HG02938 (cell line): ENCODE data around the gene ITPA.

Experiments used
- ATAC-seq: cut with Tn5 transposase; IDR thresholded peaks from one replicate; pipeline ENCODE4 v1.9.1; 2021; ENCODE audit warnings: mild to moderate bottlenecking, moderate library complexity; ENCODE audit not compliant: unreplicated experiment

The ITPA gene

DNA sequence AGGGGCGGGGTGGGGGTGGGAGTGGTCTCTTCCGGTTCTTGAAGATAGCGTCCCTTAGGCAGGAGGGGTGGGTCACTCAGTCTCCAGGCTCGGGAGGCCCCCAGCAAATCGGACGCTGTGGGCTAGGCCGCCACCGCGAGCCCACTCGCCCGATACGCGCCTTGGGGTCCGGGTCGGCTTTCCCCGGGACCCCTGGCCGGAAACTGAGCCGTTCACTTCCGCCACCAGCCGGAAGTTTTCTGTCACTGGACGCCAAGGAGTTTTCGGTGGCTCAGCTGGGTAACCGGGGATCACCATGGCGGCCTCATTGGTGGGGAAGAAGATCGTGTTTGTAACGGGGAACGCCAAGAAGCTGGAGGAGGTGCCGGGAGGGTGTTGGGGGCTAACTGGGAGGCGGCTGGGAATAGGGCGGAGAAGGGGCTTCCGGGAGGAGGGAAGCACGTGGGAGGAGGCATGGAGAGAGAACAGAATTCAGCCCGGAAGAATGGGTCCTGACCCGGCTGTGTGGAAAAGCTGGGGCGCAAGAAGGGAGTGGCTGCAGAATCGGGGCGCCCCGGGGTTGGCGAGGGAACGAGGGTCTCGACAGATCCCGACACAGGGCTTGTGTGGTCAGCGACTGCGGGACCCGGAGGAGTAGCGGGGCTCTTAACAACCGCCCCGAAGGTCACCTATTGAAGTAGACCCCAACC lies at the start of gene ITPA:
ITPA (plus strand) TSS at position 242 of the 689 bp plus-strand sequence; CDS start at position 296, 54 bp downstream.
- ATAC-seq = no peak

DNA sequence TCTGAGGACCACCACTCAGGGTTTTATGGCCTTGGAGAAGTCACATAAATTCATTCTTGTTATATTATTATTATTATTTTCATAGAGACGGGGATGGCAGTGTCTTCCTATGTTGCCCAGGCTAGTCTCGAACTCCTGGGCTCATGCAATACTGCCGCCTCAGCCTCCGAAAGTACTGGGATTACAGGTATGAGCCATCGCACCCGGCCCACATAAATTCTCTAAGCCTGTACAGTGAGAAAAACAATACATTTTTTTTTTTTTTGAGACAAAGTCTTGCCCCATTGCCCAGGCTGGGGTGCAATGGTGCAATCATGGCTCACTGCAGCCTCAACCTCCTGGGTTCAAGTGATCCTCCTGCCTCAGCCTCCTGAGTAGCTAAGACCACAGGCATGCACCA lies 48.9 kb upstream of the ITPA start:
- no peak for ATAC-seq

GRCh38 chr20:3161316-3162079 lies 47.8 kb upstream of the ITPA start:
- no peak for ATAC-seq

GRCh38 chr20:3162080-3162611 lies 47.2 kb upstream of the ITPA start:
- ATAC-seq = no peak

DNA sequence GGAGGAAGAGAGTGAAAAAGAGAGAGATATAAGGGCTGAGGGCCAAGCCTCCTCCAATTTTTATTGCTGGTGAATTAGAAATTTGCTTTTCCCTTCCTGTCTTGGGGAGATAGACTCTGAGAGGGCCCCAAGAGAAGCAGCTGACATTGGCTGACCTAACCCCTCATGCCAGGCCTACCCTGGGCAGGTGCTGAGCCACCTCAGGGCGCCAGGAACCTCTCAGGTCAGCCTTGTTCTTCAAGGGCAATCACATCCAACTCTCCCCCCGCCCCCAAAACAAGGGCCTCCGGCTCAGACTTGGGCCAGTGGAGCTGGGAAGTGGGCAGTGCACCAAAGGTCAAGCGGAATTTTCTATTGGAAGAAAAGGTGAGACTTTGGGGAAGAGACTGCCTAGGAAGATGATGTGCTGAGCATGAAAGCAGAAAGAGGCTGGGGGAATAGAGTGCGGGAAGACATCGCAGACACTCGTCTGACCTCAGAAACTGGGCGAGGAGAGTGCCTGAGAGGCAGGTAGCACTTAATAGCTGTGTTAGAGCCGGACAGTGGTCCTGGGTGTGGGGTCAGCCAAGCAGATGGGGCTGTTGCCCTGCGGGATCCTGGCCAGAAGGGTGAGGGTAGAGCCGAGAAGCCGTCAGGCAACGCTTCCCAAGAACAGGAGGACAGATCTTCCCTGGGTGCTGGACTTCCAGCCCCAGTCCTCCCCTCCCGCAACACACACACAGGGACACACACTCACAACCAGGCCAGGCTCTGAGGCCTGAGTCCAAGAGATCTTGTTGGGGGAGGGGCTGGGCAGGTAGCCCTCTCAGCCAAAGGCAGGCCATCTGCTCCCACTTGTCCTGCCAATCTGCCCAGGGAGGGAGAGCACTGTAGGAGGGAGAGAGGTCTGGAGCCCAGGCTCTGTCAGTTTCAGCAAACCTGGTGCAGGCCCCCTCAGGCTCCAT lies 45.9 kb upstream of the ITPA start:
- ATAC-seq = no peak

DNA sequence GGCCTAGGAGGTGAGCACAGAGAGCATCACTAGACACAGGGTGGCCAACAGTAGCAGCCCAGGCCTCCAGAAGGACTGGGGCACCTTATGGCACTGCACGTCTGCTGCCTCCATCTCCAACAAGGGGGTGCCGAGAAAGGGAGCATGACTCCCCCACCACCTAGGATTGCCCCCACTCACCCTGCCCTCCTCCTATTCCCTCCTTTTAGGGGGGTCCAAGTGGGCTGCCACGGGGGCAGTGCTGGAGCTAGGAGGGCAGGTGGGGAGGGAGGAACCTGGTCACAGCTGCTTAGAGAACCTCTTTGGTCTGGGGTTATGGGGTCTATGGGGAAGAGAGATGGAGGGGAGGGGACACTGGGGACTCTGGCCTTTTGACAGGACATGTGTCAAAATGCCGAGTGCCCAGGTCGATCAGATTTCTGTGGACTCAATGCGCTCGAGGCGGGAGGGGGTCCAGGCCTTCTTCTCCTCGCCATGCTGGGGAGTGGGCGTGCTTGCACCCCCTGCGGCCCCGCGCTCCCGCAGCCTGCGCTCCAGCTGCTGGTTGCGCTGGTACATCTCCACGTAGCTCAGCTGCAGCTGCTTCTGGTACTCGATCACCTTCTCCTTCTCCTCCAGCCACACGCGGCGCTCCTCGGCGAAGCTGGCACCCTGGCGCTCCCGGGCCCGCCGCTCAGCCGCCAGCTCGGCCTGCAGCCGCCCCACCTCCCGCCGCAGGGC lies 45.1 kb upstream of the ITPA start:
- ATAC-seq = no peak

DNA sequence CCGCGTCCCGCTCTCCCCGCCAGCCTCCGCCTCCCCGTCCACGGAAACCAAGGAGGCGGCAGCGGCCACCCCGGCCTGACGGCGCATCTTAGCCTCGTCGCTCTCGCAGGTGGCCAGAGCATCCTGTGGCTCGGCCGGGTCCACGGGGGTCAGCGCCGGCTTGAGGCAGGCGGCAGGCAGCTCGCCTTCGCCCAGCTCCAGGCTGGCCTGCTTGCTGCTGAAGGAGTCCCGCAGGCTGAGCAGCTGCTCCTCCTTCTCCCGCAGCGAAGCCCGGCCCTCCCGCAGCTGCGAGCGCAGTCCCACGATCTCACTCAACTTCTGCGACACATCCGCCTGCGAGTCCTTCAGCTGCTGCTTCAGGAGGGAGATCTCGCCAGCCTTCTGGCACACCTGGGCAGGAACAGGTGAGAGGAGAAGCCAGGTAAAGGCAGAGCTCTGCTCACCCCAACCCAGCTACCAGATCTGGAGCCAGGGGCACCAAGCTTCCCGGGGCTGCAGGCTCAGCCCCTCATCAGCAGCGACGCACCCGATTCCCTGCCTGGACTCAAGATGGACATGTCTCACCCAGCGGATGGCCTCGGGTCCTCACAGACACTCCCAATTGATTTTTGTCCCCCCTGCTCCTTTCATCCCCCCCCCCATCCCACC lies 44.4 kb upstream of the ITPA start:
- no peak for ATAC-seq

- no peak for ATAC-seq
Measured at GRCh38 chr20:3165473-3166337, 43.6 kb upstream of the ITPA start.

DNA sequence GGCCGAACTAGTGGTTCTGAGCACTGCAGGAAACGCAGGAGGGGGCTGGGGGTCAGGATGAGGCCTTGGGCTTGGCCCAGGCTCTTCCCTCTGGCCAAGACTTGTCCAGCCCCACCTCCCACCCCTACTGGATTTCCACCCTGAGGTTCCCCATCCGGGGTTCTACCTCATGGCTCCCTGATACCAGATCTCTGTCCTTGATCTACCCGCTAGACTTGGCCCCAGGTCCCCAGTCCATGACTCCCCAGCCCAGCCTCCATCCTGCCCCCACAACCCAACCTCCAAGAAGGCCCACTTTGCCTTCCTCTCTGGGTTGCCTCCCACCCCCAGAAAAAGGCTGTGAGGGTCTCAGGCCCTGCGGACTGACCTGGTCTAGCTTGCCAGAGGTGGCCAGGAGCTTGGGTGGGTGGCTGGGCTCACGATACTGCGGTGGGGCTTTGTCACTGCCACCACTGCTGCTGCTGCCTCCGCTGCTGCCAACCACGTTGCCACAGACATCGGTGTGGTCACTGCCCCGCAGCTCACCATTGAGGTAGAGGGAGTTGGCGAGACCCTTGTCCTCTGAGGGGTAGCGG lies 42.9 kb upstream of the ITPA start:
- no peak for ATAC-seq

GRCh38 chr20:3166913-3167342 lies 42.4 kb upstream of the ITPA start:
- ATAC-seq = no peak

- no peak for ATAC-seq
Measured at GRCh38 chr20:3167738-3168078, 41.6 kb upstream of the ITPA start.

DNA sequence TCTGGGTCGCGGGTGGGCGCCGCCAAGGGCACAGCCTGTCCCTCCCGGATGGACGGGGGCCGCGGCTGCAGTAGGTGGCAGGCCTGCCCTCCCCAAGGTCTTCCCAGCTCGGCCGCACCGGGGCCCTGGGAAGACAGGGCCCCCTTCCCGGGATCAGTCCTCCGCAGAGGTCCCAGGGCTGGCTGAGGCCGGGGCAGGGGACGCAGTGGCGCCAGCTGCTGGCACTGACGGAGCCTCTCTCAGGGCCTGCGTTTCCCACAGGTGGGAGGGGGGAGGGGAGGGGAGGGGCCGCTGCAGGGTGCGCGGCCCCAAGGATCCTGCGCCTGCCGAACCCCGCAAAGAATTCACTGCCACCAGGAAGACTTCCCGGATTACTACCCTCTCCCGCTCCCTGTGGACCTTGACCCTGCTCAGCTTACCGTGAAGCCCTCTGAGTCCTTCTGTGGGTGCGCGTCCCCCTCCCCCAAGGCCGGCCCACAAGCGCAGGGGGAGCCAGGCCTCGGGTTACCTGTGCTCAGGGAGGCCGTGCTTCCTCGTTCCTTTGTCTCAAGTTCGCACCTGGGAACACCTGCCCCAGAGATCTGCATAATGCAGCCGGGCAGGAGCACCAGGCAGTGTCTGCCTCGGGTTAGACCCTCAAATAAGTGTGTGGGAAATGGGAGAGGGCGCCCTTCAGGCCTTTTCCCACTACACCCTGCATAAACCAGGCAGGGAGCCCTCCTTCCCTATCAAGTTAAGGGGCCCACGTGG lies 41.0 kb upstream of the ITPA start:
- ATAC-seq = no peak

- ATAC-seq = no peak
Measured at GRCh38 chr20:3168829-3169590, 40.3 kb upstream of the ITPA start.

DNA sequence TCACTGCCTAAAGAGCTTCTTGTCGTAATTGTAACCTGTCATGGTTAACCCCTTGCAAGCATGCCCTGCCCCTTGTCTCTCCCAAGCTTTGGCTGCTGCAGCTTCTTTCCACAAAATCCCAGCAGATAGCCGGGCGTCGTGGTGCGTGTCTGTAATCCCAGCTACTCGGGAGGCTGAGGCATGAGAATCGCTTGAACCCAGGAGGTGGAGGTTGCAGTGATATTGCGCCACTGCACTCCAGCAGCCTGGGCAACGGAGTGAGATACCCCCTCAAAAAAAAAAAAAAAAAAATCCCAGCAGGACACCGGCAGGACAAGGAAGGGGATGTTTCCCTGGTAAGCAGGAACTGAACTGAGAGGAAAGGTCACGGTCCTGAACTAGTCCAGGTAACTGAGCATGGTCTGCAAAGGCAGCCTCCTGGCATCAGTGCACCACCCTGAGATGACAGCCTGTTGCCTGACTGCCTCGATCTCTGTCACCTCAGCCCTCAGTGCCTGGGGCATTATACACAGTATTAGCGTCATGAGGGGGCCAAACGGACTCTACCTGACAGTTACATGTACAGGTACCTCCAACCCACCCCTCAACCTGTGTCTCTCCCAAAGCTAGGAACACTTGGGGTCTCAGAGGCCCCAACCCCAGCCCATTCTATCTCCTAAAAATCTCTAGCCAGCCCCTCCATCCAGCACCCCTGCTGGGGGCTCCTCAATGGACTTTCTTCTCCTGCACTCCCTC lies 37.7 kb upstream of the ITPA start:
- ATAC-seq = no peak

DNA sequence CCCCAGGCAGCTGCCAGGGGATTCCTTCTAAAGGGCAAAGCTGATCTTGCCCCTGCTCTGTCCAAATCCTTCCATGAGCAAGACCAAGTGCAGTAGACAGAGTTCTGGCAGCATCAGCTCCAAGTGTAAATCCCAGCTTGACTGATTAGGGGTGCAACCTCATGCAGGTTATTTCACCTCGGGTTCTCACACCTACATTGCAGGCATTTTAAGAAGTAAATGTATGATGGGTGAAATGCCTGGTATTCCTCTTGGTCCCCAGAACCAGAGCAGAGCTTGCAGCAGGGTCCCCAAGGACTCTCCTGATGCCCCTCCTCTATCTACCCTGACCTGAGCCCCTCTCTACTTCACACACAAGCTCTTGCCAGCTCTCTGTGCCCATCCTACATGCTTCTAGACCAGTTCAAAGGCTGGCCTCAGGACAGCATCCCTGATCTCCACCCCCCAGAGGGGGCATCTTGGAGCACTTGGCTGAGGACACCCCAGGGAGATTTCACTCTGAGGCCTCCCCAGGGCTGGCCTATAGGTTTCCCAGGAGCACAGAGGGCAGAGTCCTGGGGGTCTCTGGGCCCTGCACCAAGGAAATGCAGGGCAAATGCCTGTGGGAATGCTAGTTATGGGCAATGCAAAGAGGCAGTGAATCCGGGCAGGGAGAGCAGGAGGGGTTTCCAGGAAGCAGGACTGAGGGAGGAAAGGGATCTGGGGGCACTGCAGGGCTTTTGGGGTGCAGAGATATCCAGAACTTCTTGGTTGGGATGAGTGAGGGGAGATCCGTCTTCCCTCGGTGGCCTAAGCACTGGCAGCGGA lies 37.0 kb upstream of the ITPA start:
- ATAC-seq = no peak
